ENCODE measurements around the gene GUCD1. TPM values are rescaled to one million over a fixed set of nuclear protein-coding genes. Genes with fewer than 3 reads are reported as not detected.

Gene GUCD1
- total and polyA plus RNA-seq, 9 of the 15 experiments (the other 6 are each of a cell fraction or from before 2014, with no cell fraction given) = 31.5 to 67.8 (median 50.3) TPM

- Histone ChIP-seq H3K4me1 (replicated peaks in 1 of 2; ENCODE audit: control insufficient read depth in 2 of 2, insufficient read depth in 2 of 2, low read length in 2 of 2) (peaks cover 2 to 19% of the 10 kb centered on the region in 2 experiments; a peak in 3 of 5 replicates), H3K4me3 (no peak overlapping the region), H3K27ac (ENCODE audit: extremely low read depth, low read depth, low read length) (no peak overlapping the region), H3K36me3 (ENCODE audit: control insufficient read depth, insufficient read depth, low read length) (no peaks in the 10 kb centered on the region), H3K9ac (ENCODE audit: insufficient read depth in 1 of 2, low read depth in 2 of 2, low read length in 2 of 2) (peak overlapping the region in 1 of 2 experiments; percentile 35; a peak in 1 of 4 replicates), H4K20me1 (replicated peaks; ENCODE audit: control insufficient read depth, insufficient read depth, low read length) (no peaks in the 10 kb centered on the region), H3K9me1 (ENCODE audit: control insufficient read depth, insufficient read depth, low read length) (no peaks in the 10 kb centered on the region), H2AFZ (ENCODE audit: low read depth, low read length) (no peak overlapping the region), H3K79me2 (ENCODE audit: control insufficient read depth, insufficient read depth, low read length) (no peaks in the 10 kb centered on the region), H3K4me2 (ENCODE audit: insufficient read depth, low read length) (no peak overlapping the region), H3K27me3 (ENCODE audit: control insufficient read depth in 2 of 2, insufficient read depth in 2 of 2, low read length in 2 of 2) (no peaks in the 10 kb centered on the region), H3K9me3 (replicated peaks; ENCODE audit: control insufficient read depth, insufficient read depth, low read depth, low read length) (no peaks in the 10 kb centered on the region)
- BruUV-seq (replicated peaks) = no TSS peak
- no peak for FAIRE-seq
- in situ Hi-C loops (cut with MboI) = loop anchor here (5.0 kb wide), 1 partner anchor 924 kb away; no protein-coding TSS in a partner anchor
- no peak for ATAC-seq
- TF ChIP-seq CCNT2 (IDR thresholded peaks at IDR 0.05; ENCODE audit: borderline replicate concordance, extremely low read depth, insufficient read length, low read depth, low read length) (no peak), MCM7 (IDR thresholded peaks at IDR 0.05) (no peak), DMBX1 (CRISPR knock-in tag; IDR thresholded peaks at IDR 0.05; ENCODE audit: borderline replicate concordance) (no peak), KDM4B (IDR thresholded peaks at IDR 0.05; ENCODE audit: borderline replicate concordance in 2 of 2, low read depth in 1 of 2) (no peak), PTTG1 (tag; IDR thresholded peaks at IDR 0.05; ENCODE audit: low read depth) (no peak)
- WGBS (ENCODE audit: insufficient coverage, low coverage, missing lambda C conversion rate) = 65% methylated on average over 7 of the region's 12 CpGs
- POLR2A ChIA-PET = interaction anchor here (0.6 kb wide), 1 partner anchor 832 kb away, joined by 3 read pairs; no protein-coding TSS in a partner anchor
- no peak for DNase-seq (ENCODE audit: extremely low read depth in 1 of 4, low spot score in 3 of 4)
- CTCF ChIA-PET (ENCODE audit: low intra/inter-chr PET ratio) = no interaction called here
- intact Hi-C loops (cut with micrococcal nuclease) = no loop called here
Observed at GRCh38 chr22:24601217-24602104, 46.5 kb upstream of the GUCD1 start.
